ENCODE results near the gene LRRC32. TPM values are rescaled to one million over a fixed set of nuclear protein-coding genes. Genes with fewer than 3 reads are reported as not detected.

Gene LRRC32
- polyA plus RNA-seq, 1 donor (not counting 4 experiments of a cell fraction or from before 2014, with no cell fraction given): not detected

- Histone ChIP-seq H3K27ac (ENCODE audit: control insufficient read depth, insufficient read depth, low read length) (no peak overlapping the region), H3K79me2 (ENCODE audit: control insufficient read depth, insufficient read depth, low read length) (no peaks in the 10 kb centered on the region), H4K20me1 (ENCODE audit: control insufficient read depth, extremely low read depth, insufficient read depth, low read length) (no peaks in the 10 kb centered on the region), H3K9me1 (ENCODE audit: control insufficient read depth, extremely low read depth, insufficient read depth, low read length) (no peaks in the 10 kb centered on the region), H3K4me2 (ENCODE audit: control insufficient read depth, extremely low read depth, insufficient read depth, low read depth, low read length) (no peak overlapping the region), H3K4me3 (ENCODE audit: control insufficient read depth in 2 of 3, extremely low read depth in 1 of 3, insufficient read depth in 2 of 3, low read depth in 1 of 3, low read length in 3 of 3) (no peak overlapping the region), H2AFZ (ENCODE audit: control insufficient read depth, low read length) (no peak overlapping the region), H3K4me1 (ENCODE audit: control insufficient read depth, extremely low read depth, insufficient read depth, low read length) (no peaks in the 10 kb centered on the region), H3K9me3 (ENCODE audit: control insufficient read depth, low read depth, low read length) (no peaks in the 10 kb centered on the region), H3K36me3 (ENCODE audit: control insufficient read depth in 2 of 2, extremely low read depth in 1 of 2, insufficient read depth in 2 of 2, low read length in 2 of 2) (no peaks in the 10 kb centered on the region), H3K9ac (ENCODE audit: control insufficient read depth, extremely low read depth, insufficient read depth, low read length) (no peak overlapping the region), H3K27me3 (ENCODE audit: control insufficient read depth, extremely low read depth, insufficient read depth, low read length) (peaks cover 9% of the 10 kb centered on the region)
- FAIRE-seq (no peak), DNase-seq (ENCODE audit: low read depth, low spot score) (no peak)
- dilution Hi-C loops (cut with MboI; ENCODE audit: extremely low pct_ligation_motif_present, low sequenced_read_pairs): no loop called here
- no peak for TF ChIP-seq EZH2 (IDR thresholded peaks at IDR 0.05; ENCODE audit: low read length)
- TF ChIP-seq CTCF (optimal IDR thresholded peaks at IDR 0.05 in 1 of 3, IDR thresholded peaks at IDR 0.05 in 1 of 3, conservative IDR thresholded peaks at IDR 0.05 in 1 of 3; ENCODE audit: extremely low read depth in 1 of 3, insufficient read depth in 2 of 3, low read length in 3 of 3): no peak
These were observed 46.8 kb upstream of the LRRC32 start for GRCh38 chr11:76717369-76717768.

GRCh38 chr11:76716268-76716667 lies 45.7 kb upstream of the LRRC32 start:
- Histone ChIP-seq H3K27me3 (ENCODE audit: control insufficient read depth, extremely low read depth, insufficient read depth, low read length) (peaks cover 5% of the 10 kb centered on the region), H3K4me1 (ENCODE audit: control insufficient read depth, extremely low read depth, insufficient read depth, low read length) (no peaks in the 10 kb centered on the region), H3K36me3 (ENCODE audit: control insufficient read depth in 2 of 2, extremely low read depth in 1 of 2, insufficient read depth in 2 of 2, low read length in 2 of 2) (no peaks in the 10 kb centered on the region), H3K9me3 (ENCODE audit: control insufficient read depth, low read depth, low read length) (no peaks in the 10 kb centered on the region), H3K9me1 (ENCODE audit: control insufficient read depth, extremely low read depth, insufficient read depth, low read length) (no peaks in the 10 kb centered on the region), H3K79me2 (ENCODE audit: control insufficient read depth, insufficient read depth, low read length) (no peaks in the 10 kb centered on the region), H3K9ac (ENCODE audit: control insufficient read depth, extremely low read depth, insufficient read depth, low read length) (no peak overlapping the region), H4K20me1 (ENCODE audit: control insufficient read depth, extremely low read depth, insufficient read depth, low read length) (no peaks in the 10 kb centered on the region), H3K4me2 (ENCODE audit: control insufficient read depth, extremely low read depth, insufficient read depth, low read depth, low read length) (no peak overlapping the region), H3K4me3 (ENCODE audit: control insufficient read depth in 2 of 3, extremely low read depth in 1 of 3, insufficient read depth in 2 of 3, low read depth in 1 of 3, low read length in 3 of 3) (no peak overlapping the region), H3K27ac (ENCODE audit: control insufficient read depth, insufficient read depth, low read length) (no peak overlapping the region), H2AFZ (ENCODE audit: control insufficient read depth, low read length) (no peak overlapping the region)
- TF ChIP-seq CTCF (optimal IDR thresholded peaks at IDR 0.05 in 1 of 3, IDR thresholded peaks at IDR 0.05 in 1 of 3, conservative IDR thresholded peaks at IDR 0.05 in 1 of 3; ENCODE audit: extremely low read depth in 1 of 3, insufficient read depth in 2 of 3, low read length in 3 of 3) (no peak), EZH2 (IDR thresholded peaks at IDR 0.05; ENCODE audit: low read length) (no peak)
- no peak for FAIRE-seq
- dilution Hi-C loops (cut with MboI; ENCODE audit: extremely low pct_ligation_motif_present, low sequenced_read_pairs): no loop called here
- no peak for DNase-seq (ENCODE audit: low read depth, low spot score)

Data from keratinocyte (primary cell).